HCT116 (cell line): ENCODE data around the gene FADD. TPM values are rescaled to one million over a fixed set of nuclear protein-coding genes. Genes with fewer than 3 reads are reported as not detected.
A peak's percentile ranks its signal among the peaks of the same experiment; 100 is the strongest.

Experiments
- ATAC-seq: fragments of 200-7000 bp; cut with Tn5 transposase; 2 replicates; pipeline ENCODE4 v1.9.1; 2020; ENCODE audit warnings: mild to moderate bottlenecking, moderate library complexity
- BruUV-seq: library from RNA; stranded (reverse); fragments of 400-500 nt; replicated peaks from 2 replicates; lab custom pipeline; 2021; lab: Mats Ljungman, UMichigan
- CTCF ChIA-PET: fragments of 300-600 bp; sonication (Branson Sonifier 250); formaldehyde crosslinking; loops from one replicate; lab custom pipeline; 2021; ENCODE audit warnings: antibody characterized with exemption; lab: Charles Lee
- POLR2A ChIA-PET: fragments of 300-600, 350-600 bp; sonication (Branson Sonifier 250); formaldehyde crosslinking; loops from one replicate; lab custom pipeline; 2021; ENCODE audit warnings: antibody characterized with exemption; lab: Charles Lee
- RAD21 ChIA-PET, 2 experiments: fragments of 300-600 bp; sonication (Branson Sonifier 250); formaldehyde crosslinking; loops; one replicate each; lab custom pipeline; 2023; ENCODE audit warnings: low total read pairs in 2 of 2; ENCODE audit not compliant: uncharacterized antibody in 2 of 2, unreplicated experiment in 2 of 2, low non-redundant PET in 1 of 2; lab: Charles Lee
- DNase-seq: peaks from one replicate; pipeline ENCODE4 v3.0.0-alpha.2; 2010; ENCODE audit warnings: low read depth, low spot score
- H2AFZ ChIP-seq: fragments of 200-600 bp; shearing (Covaris generic), sonication (generic); 2 replicates; pipeline ENCODE4 v1.6.1; 2017; ENCODE audit warnings: low read depth, mixed run types, mixed read lengths, antibody characterized with exemption, low read length; ENCODE audit not compliant: poor library complexity, severe bottlenecking
- H3K27ac ChIP-seq: 2 replicates; pipeline ENCODE4 v1.5.1; 2012; ENCODE audit warnings: low read depth, low read length
- H3K27me3 ChIP-seq: fragments of 200-600 bp; sonication (generic); 2 replicates; pipeline ENCODE4 v1.6.1; 2016; ENCODE audit warnings: mixed run types, low read length, mixed read lengths; ENCODE audit not compliant: insufficient read depth
- H3K36me3 ChIP-seq, 2 experiments: fragments of 200-500 bp in 1 of 2; fragments of 200-600 bp in 1 of 2; sonication (Bioruptor generic) in 1 of 2; sonication (generic) in 1 of 2; 2 replicates each; pipeline versions ENCODE4 v1.5.1 to v1.6.1; 2014 to 2016; ENCODE audit warnings: low read length in 2 of 2, inconsistent platforms in 1 of 2, mixed read lengths in 1 of 2, mixed run types in 1 of 2; ENCODE audit not compliant: insufficient read depth in 2 of 2, control insufficient read depth in 1 of 2
- H3K4me1 ChIP-seq, 2 experiments: fragments of 200-600 bp in 1 of 2; sonication (generic) in 1 of 2; 2 replicates each; pipeline versions ENCODE4 v1.5.1 to v1.6.1; 2012 to 2017; ENCODE audit warnings: low read length in 2 of 2, inconsistent platforms in 1 of 2, mild to moderate bottlenecking in 1 of 2, mixed read lengths in 1 of 2, mixed run types in 1 of 2, moderate library complexity in 1 of 2; ENCODE audit not compliant: insufficient read depth in 2 of 2, control insufficient read depth in 1 of 2
- H3K4me2 ChIP-seq: fragments of 200-600 bp; sonication (generic); 2 replicates; pipeline ENCODE4 v1.6.1; 2017; ENCODE audit warnings: mixed run types, low read length, mixed read lengths
- H3K4me3 ChIP-seq, 2 experiments: fragments of 200-600 bp in 1 of 2; sonication (generic) in 1 of 2; replicated peaks in 1 of 2; 2 replicates each; pipeline ENCODE4 v1.5.1; 2011 to 2016; ENCODE audit warnings: low read length in 2 of 2, control low read depth in 1 of 2, low read depth in 1 of 2, mild to moderate bottlenecking in 1 of 2, mixed read lengths in 1 of 2, mixed run types in 1 of 2
- H3K79me2 ChIP-seq: fragments of 200-600 bp; sonication (generic); 2 replicates; pipeline ENCODE4 v1.6.1; 2017; ENCODE audit warnings: mild to moderate bottlenecking, mixed run types, low read length, moderate library complexity, mixed read lengths; ENCODE audit not compliant: insufficient read depth
- H3K9ac ChIP-seq: fragments of 200-600 bp; sonication (generic); 2 replicates; pipeline ENCODE4 v1.6.1; 2016; ENCODE audit warnings: low read length, mixed read lengths
- H3K9me2 ChIP-seq: fragments of 200-600 bp; sonication (generic), shearing (Covaris generic); 2 replicates; pipeline ENCODE4 v1.6.1; 2017; ENCODE audit warnings: mixed run types, mild to moderate bottlenecking, moderate library complexity; ENCODE audit not compliant: insufficient read depth
- H3K9me3 ChIP-seq, 2 experiments: fragments of 200-500 bp in 1 of 2; fragments of 200-600 bp in 1 of 2; sonication (Bioruptor generic) in 1 of 2; sonication (generic) in 1 of 2; 2 replicates each; pipeline ENCODE4 v1.6.1; 2014 to 2017; ENCODE audit warnings: low read length in 2 of 2, mixed read lengths in 2 of 2, inconsistent platforms in 1 of 2, low read depth in 1 of 2, mild to moderate bottlenecking in 1 of 2, mixed run types in 1 of 2, moderate library complexity in 1 of 2; ENCODE audit not compliant: control insufficient read depth in 1 of 2, insufficient read depth in 1 of 2
- H4K20me1 ChIP-seq: fragments of 200-600 bp; sonication (generic), shearing (Covaris generic); 2 replicates; pipeline ENCODE4 v1.6.1; 2017; ENCODE audit warnings: mixed run types, mild to moderate bottlenecking, moderate library complexity; ENCODE audit not compliant: insufficient read depth
- EGR1 ChIP-seq: IDR thresholded peaks from 2 replicates; pipeline ENCODE4 v1.6.1; 2012; ENCODE audit warnings: low read depth
- ELF1 ChIP-seq: IDR thresholded peaks from 2 replicates; pipeline ENCODE4 v1.6.1; 2012; ENCODE audit warnings: low read depth, borderline replicate concordance
- EZH2phosphoT487 ChIP-seq: fragments of 200-600 bp; IDR thresholded peaks from 2 replicates; pipeline ENCODE4 v1.6.1; 2018; ENCODE audit warnings: antibody characterized with exemption, borderline replicate concordance
- FOSL1 ChIP-seq: IDR thresholded peaks from 2 replicates; pipeline ENCODE4 v1.6.1; 2012; ENCODE audit warnings: low read depth
- JUND ChIP-seq: IDR thresholded peaks from 2 replicates; pipeline ENCODE4 v1.6.1; 2012
- POLR2A ChIP-seq: IDR thresholded peaks from 2 replicates; pipeline ENCODE4 v1.7.0; 2011; ENCODE audit warnings: borderline replicate concordance; ENCODE audit not compliant: insufficient read depth, insufficient read length; ENCODE audit errors: extremely low read depth
- POLR2AphosphoS5 ChIP-seq: IDR thresholded peaks from 2 replicates; pipeline ENCODE4 v1.6.1; 2011; ENCODE audit warnings: mild to moderate bottlenecking, low read depth, low read length, moderate library complexity
- RAD21 ChIP-seq: IDR thresholded peaks from 2 replicates; pipeline ENCODE4 v1.6.1; 2012; ENCODE audit warnings: low read depth, mild to moderate bottlenecking
- SIN3A ChIP-seq: IDR thresholded peaks from 2 replicates; pipeline ENCODE4 v1.6.1; 2012; ENCODE audit warnings: low read depth
- SP1 ChIP-seq: IDR thresholded peaks from 2 replicates; pipeline ENCODE4 v1.6.1; 2012; ENCODE audit warnings: low read depth
- SRF ChIP-seq: IDR thresholded peaks from 2 replicates; pipeline ENCODE4 v1.6.1; 2012; ENCODE audit warnings: low read depth
- TCF7L2 ChIP-seq: IDR thresholded peaks from 2 replicates; pipeline ENCODE4 v1.7.0; 2011; ENCODE audit warnings: borderline replicate concordance, inconsistent platforms; ENCODE audit not compliant: insufficient read depth, insufficient read length; ENCODE audit errors: extremely low read depth
- ZNF274 ChIP-seq: fragments of 200-500 bp; sonication (Bioruptor generic); IDR thresholded peaks from 2 replicates; pipeline ENCODE4 v1.6.1; 2014; ENCODE audit warnings: mild to moderate bottlenecking, low read depth, low read length, inconsistent platforms
- intact Hi-C: fragments of 100-400 bp; cut with micrococcal nuclease; formaldehyde crosslinking; loops from 2 replicates; pipeline ENCODE4 v1.10.0; 2022
- total RNA-seq: library from RNA; stranded (reverse); gene quantifications from one replicate; pipeline ENCODE4 v1.2.1, GENCODE V29; 2021; ENCODE audit not compliant: unreplicated experiment
- TF ChIP-seq, protein P1 (sequence below): IDR thresholded peaks from 2 replicates; pipeline ENCODE4 v1.6.1; 2012
- TF ChIP-seq, protein P2 (sequence below): IDR thresholded peaks from 2 replicates; pipeline ENCODE4 v1.6.1; 2012
- TF ChIP-seq, protein P3 (sequence below), 3 experiments: fragments of 200-600 bp in 1 of 3; sonication (generic) in 1 of 3; IDR thresholded peaks in 2 of 3; conservative IDR thresholded peaks in 1 of 3; 2 replicates each; pipeline ENCODE4 v1.5.1; 2012 to 2017; ENCODE audit warnings: low read depth in 2 of 3, low read length in 2 of 3, antibody characterized with exemption in 1 of 3, borderline replicate concordance in 1 of 3, control low read depth in 1 of 3, mild to moderate bottlenecking in 1 of 3, mixed read lengths in 1 of 3, mixed run types in 1 of 3, moderate library complexity in 1 of 3; ENCODE audit not compliant: insufficient read depth in 1 of 3

The FADD gene
- total RNA-seq, 1 experiment from 2014 or later, result 26.7 TPM

DNA sequence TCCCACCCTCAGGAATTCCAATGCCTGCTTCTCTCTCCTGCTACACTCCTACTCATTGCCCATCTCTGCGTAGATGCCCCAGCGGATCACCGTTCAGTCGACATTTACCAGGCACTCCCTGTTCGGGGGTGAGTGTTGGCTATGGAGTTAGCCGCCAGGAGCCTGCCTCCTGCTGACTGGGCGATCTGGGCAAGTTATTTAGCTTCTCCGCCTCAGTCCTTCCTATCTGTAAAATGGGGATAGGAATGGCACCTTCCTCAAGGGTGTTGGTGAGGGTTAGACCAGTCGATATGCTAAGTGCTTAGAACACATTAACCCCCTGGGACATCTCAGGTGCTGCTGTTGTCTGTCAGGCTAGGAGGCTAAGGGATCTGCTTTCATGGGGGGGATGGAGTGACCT, 30.9 kb downstream of the FADD start:
- intact Hi-C loops, result no loop called here
- no peaks in the 10 kb centered on the region for H3K36me3 ChIP-seq
- ChIA-PET CTCF (interaction anchor here (0.6 kb wide), 1 partner anchor 59 kb away, joined by 3 read pairs; no protein-coding TSS in a partner anchor), POLR2A (no interaction called here), RAD21 (no interaction called here)
- H3K27ac ChIP-seq, result peak overlapping the region; percentile 57
- H3K9me2 ChIP-seq, result no peaks in the 10 kb centered on the region
- no peaks in the 10 kb centered on the region for H4K20me1 ChIP-seq
- BruUV-seq, result no TSS peak
- peak overlapping the region; percentile 6; the same call in 1 of the 2 replicates for H3K9ac ChIP-seq
- H3K4me1 ChIP-seq, result peaks cover 18 to 41% of the 10 kb centered on the region in 2 experiments
- H3K4me3 ChIP-seq, result peak overlapping the region; percentile 6 to 34; a peak in 2 of 4 replicates
- peak overlapping the region; percentile 19 for H2AFZ ChIP-seq
- H3K79me2 ChIP-seq, result no peaks in the 10 kb centered on the region
- H3K9me3 ChIP-seq, result no peaks in the 10 kb centered on the region
- no peak for DNase-seq
- no peak for TF ChIP-seq SRF
- TF ChIP-seq, protein P1, sequence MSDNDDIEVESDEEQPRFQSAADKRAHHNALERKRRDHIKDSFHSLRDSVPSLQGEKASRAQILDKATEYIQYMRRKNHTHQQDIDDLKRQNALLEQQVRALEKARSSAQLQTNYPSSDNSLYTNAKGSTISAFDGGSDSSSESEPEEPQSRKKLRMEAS, result no peak
- no peak for TF ChIP-seq ZNF274
- TF ChIP-seq EGR1, result no peak
- no peak for TF ChIP-seq SP1
- TF ChIP-seq TCF7L2, result no peak
- TF ChIP-seq, protein P2, sequence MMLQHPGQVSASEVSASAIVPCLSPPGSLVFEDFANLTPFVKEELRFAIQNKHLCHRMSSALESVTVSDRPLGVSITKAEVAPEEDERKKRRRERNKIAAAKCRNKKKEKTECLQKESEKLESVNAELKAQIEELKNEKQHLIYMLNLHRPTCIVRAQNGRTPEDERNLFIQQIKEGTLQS, result no peak
- TF ChIP-seq JUND, result no peak
- no peak for TF ChIP-seq SIN3A
- no peak for TF ChIP-seq ELF1
- TF ChIP-seq RAD21, result no peak
- no peak for TF ChIP-seq EZH2phosphoT487
- TF ChIP-seq POLR2A, result no peak
- TF ChIP-seq FOSL1, result no peak
- TF ChIP-seq POLR2AphosphoS5, result no peak
- TF ChIP-seq, protein P3, sequence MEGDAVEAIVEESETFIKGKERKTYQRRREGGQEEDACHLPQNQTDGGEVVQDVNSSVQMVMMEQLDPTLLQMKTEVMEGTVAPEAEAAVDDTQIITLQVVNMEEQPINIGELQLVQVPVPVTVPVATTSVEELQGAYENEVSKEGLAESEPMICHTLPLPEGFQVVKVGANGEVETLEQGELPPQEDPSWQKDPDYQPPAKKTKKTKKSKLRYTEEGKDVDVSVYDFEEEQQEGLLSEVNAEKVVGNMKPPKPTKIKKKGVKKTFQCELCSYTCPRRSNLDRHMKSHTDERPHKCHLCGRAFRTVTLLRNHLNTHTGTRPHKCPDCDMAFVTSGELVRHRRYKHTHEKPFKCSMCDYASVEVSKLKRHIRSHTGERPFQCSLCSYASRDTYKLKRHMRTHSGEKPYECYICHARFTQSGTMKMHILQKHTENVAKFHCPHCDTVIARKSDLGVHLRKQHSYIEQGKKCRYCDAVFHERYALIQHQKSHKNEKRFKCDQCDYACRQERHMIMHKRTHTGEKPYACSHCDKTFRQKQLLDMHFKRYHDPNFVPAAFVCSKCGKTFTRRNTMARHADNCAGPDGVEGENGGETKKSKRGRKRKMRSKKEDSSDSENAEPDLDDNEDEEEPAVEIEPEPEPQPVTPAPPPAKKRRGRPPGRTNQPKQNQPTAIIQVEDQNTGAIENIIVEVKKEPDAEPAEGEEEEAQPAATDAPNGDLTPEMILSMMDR (IDR thresholded peaks at IDR 0.05 in 2 of 3, conservative IDR thresholded peaks at IDR 0.05 in 1 of 3; ENCODE audit: borderline replicate concordance in 1 of 3, insufficient read depth in 1 of 3, low read depth in 2 of 3, low read length in 2 of 3), result no peak
- ATAC-seq, result no peak
- no peaks in the 10 kb centered on the region; the same call in 1 of the 2 replicates for H3K27me3 ChIP-seq
- peak overlapping the region; percentile 74 for H3K4me2 ChIP-seq
